Body of pancreas (tissue), 4 donors: Measurements from ENCODE around the gene ATE1.

Source experiments
- POLR2A ChIP-seq, 3 donors: fragments of 450-650 bp; IDR thresholded peaks; one replicate each; pipeline ENCODE4 v1.6.1; 2016; ENCODE audit warnings: antibody characterized with exemption in 3 of 3, mild to moderate bottlenecking in 2 of 3
- TF ChIP-seq, protein P1 (sequence below), 7 experiments: fragments of 450-650 bp in 4 of 7; fragments of 200-600 bp in 3 of 7; sonication (generic) in 3 of 7; IDR thresholded peaks; one replicate each; pipeline ENCODE4 v1.5.1; 2016 to 2019; ENCODE audit warnings: antibody characterized with exemption in 7 of 7

DNA sequence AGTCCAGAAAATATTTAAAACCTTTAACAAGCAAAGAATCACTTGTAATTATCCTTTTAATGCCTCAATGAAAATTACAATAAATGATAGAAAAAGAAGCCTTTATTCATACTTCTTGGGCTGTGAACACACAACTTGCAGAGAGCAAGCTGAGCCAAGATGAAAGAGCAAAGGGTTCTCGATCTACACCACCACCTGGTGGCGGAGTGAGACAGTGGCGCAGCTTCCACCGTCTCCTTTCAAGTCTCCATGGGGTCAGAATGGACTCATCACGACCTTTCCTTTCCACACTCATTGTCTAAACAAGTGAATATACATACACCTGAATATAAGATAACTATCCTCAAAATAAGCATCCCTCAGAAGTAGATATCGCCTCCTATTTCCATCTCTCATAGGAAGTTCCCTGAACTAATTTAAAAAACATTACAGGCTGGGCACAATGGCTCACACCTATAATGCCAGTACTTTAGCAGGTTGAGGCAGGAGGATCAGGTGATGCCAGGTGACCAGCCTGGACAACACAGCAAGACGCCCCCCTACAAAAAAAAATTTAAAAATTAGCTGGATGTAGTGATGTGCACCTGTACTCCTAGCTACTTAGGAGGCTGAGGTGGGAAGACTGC lies 40.7 kb downstream of the ATE1 start:
- no peak for TF ChIP-seq POLR2A (IDR thresholded peaks at IDR 0.05)
- TF ChIP-seq, protein P1, sequence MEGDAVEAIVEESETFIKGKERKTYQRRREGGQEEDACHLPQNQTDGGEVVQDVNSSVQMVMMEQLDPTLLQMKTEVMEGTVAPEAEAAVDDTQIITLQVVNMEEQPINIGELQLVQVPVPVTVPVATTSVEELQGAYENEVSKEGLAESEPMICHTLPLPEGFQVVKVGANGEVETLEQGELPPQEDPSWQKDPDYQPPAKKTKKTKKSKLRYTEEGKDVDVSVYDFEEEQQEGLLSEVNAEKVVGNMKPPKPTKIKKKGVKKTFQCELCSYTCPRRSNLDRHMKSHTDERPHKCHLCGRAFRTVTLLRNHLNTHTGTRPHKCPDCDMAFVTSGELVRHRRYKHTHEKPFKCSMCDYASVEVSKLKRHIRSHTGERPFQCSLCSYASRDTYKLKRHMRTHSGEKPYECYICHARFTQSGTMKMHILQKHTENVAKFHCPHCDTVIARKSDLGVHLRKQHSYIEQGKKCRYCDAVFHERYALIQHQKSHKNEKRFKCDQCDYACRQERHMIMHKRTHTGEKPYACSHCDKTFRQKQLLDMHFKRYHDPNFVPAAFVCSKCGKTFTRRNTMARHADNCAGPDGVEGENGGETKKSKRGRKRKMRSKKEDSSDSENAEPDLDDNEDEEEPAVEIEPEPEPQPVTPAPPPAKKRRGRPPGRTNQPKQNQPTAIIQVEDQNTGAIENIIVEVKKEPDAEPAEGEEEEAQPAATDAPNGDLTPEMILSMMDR (IDR thresholded peaks at IDR 0.05) = peak; percentile 68 to 86 (median 75)
